ENCODE results near the gene TF.

TF gene

DNA sequence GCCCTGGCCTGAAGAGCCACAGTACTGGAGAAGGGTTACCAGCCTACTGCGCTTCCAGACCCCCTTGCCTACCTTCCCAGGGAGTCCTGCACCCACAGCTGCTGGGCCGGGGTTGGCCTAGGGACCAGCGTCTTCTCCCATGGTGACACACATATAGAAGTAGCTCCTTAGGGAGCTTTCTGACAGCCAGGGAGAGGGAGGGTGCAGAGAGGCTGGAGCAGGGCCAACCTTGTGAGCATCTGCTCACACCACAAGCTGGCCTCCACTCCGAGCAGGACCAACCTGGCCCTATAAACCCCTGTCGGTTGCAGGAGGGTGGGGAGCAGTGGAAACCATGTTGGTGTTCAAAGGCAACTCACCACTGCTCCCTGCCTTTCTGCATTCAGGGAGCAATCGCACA, 94.6 kb downstream of the TF start:
- no peaks in the 10 kb centered on the region for H3K9me3 ChIP-seq (ENCODE audit: control insufficient read depth, low read length)
- H3K36me3 ChIP-seq (ENCODE audit: control insufficient read depth, insufficient read depth, low read length), result no peaks in the 10 kb centered on the region
- no peaks in the 10 kb centered on the region for H3K4me1 ChIP-seq (ENCODE audit: control insufficient read depth, insufficient read depth, low read length, poor library complexity, severe bottlenecking)
- H3K27me3 ChIP-seq (replicated peaks; ENCODE audit: control insufficient read depth, insufficient read depth, low read length, poor library complexity, severe bottlenecking), result no peaks in the 10 kb centered on the region
- no peak for DNase-seq
- no peak overlapping the region for H3K4me3 ChIP-seq (ENCODE audit: insufficient read depth, low read depth, low read length, poor library complexity, severe bottlenecking)
- H3K27ac ChIP-seq (ENCODE audit: insufficient read depth, low read length, poor library complexity, severe bottlenecking), result no peak overlapping the region

DNA sequence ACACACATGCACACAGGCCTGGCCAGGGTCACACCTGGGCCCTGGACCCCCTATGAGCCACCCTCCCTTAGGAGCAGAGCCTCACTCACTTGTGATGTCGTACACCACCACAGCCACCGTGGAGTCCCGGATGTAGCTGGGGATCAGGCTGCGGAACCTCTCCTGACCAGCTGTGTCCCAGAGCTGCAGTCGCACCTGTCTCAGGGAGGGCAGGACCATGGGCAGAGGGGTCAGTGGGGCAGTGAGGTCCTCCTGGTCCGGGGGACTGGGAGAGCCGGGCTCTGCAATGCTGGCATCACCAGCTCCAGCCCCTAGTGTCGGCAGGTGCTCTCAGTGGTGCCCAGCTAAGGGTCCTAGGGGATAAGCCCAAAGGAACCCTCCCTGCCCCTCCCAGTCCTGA, 95.0 kb downstream of the TF start:
- Histone ChIP-seq H3K27ac (ENCODE audit: insufficient read depth, low read length, poor library complexity, severe bottlenecking) (no peak overlapping the region), H3K4me1 (ENCODE audit: control insufficient read depth, insufficient read depth, low read length, poor library complexity, severe bottlenecking) (no peaks in the 10 kb centered on the region), H3K36me3 (ENCODE audit: control insufficient read depth, insufficient read depth, low read length) (no peaks in the 10 kb centered on the region), H3K9me3 (ENCODE audit: control insufficient read depth, low read length) (no peaks in the 10 kb centered on the region), H3K27me3 (replicated peaks; ENCODE audit: control insufficient read depth, insufficient read depth, low read length, poor library complexity, severe bottlenecking) (no peaks in the 10 kb centered on the region), H3K4me3 (ENCODE audit: insufficient read depth, low read depth, low read length, poor library complexity, severe bottlenecking) (no peak overlapping the region)
- no peak for DNase-seq

DNA sequence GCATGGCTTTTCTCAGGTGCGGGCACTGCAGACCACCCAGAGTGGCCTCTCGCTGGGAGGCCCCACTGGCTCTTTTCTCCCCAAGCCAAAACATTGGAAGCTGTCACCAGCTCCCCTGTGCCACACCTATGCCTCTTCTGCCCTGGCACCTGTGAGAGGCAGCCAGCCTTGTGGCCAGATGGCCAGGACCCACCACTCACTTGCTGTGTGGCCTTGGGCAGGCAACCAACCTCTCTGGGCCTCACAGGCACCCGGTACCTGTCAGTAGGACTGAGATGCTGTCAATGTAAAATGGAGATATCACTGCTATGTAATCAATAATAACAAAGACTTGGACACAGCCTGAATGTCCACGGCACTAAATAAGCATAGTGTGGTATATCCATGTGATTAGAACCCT, 96.0 kb downstream of the TF start:
- Histone ChIP-seq H3K9me3 (ENCODE audit: control insufficient read depth, low read length) (no peaks in the 10 kb centered on the region), H3K4me1 (ENCODE audit: control insufficient read depth, insufficient read depth, low read length, poor library complexity, severe bottlenecking) (no peaks in the 10 kb centered on the region), H3K36me3 (ENCODE audit: control insufficient read depth, insufficient read depth, low read length) (no peaks in the 10 kb centered on the region), H3K4me3 (ENCODE audit: insufficient read depth, low read depth, low read length, poor library complexity, severe bottlenecking) (no peak overlapping the region), H3K27me3 (replicated peaks; ENCODE audit: control insufficient read depth, insufficient read depth, low read length, poor library complexity, severe bottlenecking) (no peaks in the 10 kb centered on the region), H3K27ac (ENCODE audit: insufficient read depth, low read length, poor library complexity, severe bottlenecking) (no peak overlapping the region)
- no peak for DNase-seq

DNA sequence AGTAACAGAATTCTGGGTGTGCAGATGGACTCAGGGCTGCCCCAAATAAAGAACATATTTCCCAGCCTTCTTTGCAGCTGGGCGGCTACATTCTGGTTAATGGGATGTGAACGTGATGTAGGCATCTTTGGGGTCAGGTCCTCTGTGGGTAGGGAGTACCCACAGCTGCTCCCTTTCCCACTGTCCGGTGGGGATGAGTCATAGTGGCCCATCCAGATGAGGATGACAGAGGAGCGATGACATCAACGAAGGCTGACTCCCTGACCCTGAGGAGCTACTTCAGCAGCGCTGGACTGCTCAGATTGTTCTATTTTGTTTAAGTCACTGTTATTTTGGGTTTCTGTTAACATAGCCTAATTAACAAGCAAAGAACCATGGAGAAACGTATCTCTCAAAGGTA, 97.4 kb downstream of the TF start:
- Histone ChIP-seq H3K27ac (ENCODE audit: insufficient read depth, low read length, poor library complexity, severe bottlenecking) (no peak overlapping the region), H3K4me3 (ENCODE audit: insufficient read depth, low read depth, low read length, poor library complexity, severe bottlenecking) (no peak overlapping the region), H3K9me3 (ENCODE audit: control insufficient read depth, low read length) (no peaks in the 10 kb centered on the region), H3K36me3 (ENCODE audit: control insufficient read depth, insufficient read depth, low read length) (no peaks in the 10 kb centered on the region), H3K27me3 (replicated peaks; ENCODE audit: control insufficient read depth, insufficient read depth, low read length, poor library complexity, severe bottlenecking) (no peaks in the 10 kb centered on the region), H3K4me1 (ENCODE audit: control insufficient read depth, insufficient read depth, low read length, poor library complexity, severe bottlenecking) (no peaks in the 10 kb centered on the region)
- DNase-seq, result no peak

DNA sequence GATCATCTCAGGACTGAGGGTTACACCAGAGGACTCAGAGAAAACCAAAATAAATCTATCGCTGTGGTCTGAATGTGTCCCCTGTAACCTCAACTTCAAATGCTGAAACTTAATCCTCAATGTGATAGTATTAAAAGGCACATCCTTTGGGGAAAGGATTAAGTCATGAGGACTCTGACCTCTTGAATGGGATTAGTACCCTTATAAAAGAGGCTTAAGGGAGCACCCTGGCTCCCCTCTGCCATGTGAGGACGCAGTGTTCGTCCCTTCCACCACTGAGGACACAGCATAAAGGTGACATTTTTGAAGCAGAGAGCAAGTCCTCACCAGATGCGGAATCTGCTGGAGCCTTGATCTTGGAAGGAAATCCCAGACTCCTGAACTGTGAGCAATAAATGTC, 98.9 kb downstream of the TF start:
- Histone ChIP-seq H3K4me3 (ENCODE audit: insufficient read depth, low read depth, low read length, poor library complexity, severe bottlenecking) (no peak overlapping the region), H3K9me3 (ENCODE audit: control insufficient read depth, low read length) (no peaks in the 10 kb centered on the region), H3K27ac (ENCODE audit: insufficient read depth, low read length, poor library complexity, severe bottlenecking) (no peak overlapping the region), H3K4me1 (ENCODE audit: control insufficient read depth, insufficient read depth, low read length, poor library complexity, severe bottlenecking) (no peaks in the 10 kb centered on the region), H3K36me3 (ENCODE audit: control insufficient read depth, insufficient read depth, low read length) (no peaks in the 10 kb centered on the region), H3K27me3 (replicated peaks; ENCODE audit: control insufficient read depth, insufficient read depth, low read length, poor library complexity, severe bottlenecking) (no peaks in the 10 kb centered on the region)
- no peak for DNase-seq

Measured in effector memory CD4-positive, alpha-beta T cell (primary cell).